Hypothalamus (tissue), 51 donors: ENCODE data around the gene TNS1.

ENCODE experiments used
- DNase-seq, 51 donors: peaks; one replicate each; lab custom pipeline; 2025; lab: John Stamatoyannopoulos, UW

The TNS1 gene

GRCh38 chr2:217857624-217858506, 144.9 kb downstream of the TNS1 start:
- DNase-seq: peak in 2 of 51 donors; percentile 18 to 30

- no peak for DNase-seq
These were observed 145.9 kb downstream of the TNS1 start for GRCh38 chr2:217856871-217857270.

GRCh38 chr2:217856159-217856558, 146.6 kb downstream of the TNS1 start:
- DNase-seq: peak in 7 of 51 donors; percentile 10 to 51 (median 22)

GRCh38 chr2:217854684-217855420, 147.9 kb downstream of the TNS1 start:
- no peak for DNase-seq

GRCh38 chr2:217853961-217854360, 148.8 kb downstream of the TNS1 start:
- DNase-seq: no peak

GRCh38 chr2:217853301-217853881, 149.4 kb downstream of the TNS1 start:
- peak in 11 of 51 donors; percentile 5 to 59 (median 29) for DNase-seq

- DNase-seq: no peak
These were observed 150.1 kb downstream of the TNS1 start for GRCh38 chr2:217852555-217853211.

- peak in 14 of 51 donors; percentile 11 to 40 (median 24) for DNase-seq
These were observed 151.4 kb downstream of the TNS1 start for GRCh38 chr2:217851191-217852020.

- no peak for DNase-seq
These were observed 153.4 kb downstream of the TNS1 start for GRCh38 chr2:217849154-217849975.

- no peak for DNase-seq
These were observed 154.3 kb downstream of the TNS1 start for GRCh38 chr2:217848351-217848957.

- DNase-seq: no peak
These were observed 155.0 kb downstream of the TNS1 start for GRCh38 chr2:217847552-217848350.

GRCh38 chr2:217847115-217847514, 155.7 kb downstream of the TNS1 start:
- DNase-seq: no peak

GRCh38 chr2:217846321-217846743, 156.5 kb downstream of the TNS1 start:
- DNase-seq: no peak

- no peak for DNase-seq
These were observed 157.5 kb downstream of the TNS1 start for GRCh38 chr2:217845301-217845700.

- no peak for DNase-seq
These were observed 158.1 kb downstream of the TNS1 start for GRCh38 chr2:217844696-217845095.

- DNase-seq: no peak
These were observed 159.5 kb downstream of the TNS1 start for GRCh38 chr2:217843324-217843723.

- DNase-seq: no peak
These were observed 160.8 kb downstream of the TNS1 start for GRCh38 chr2:217842017-217842416.

GRCh38 chr2:217840522-217840921, 162.3 kb downstream of the TNS1 start:
- no peak for DNase-seq
